Loucy (cell line): Measurements from ENCODE around the gene PUM2.

Experiments used
- CTCF ChIP-seq: fragments of 200-600 bp; sonication (generic); conservative IDR thresholded peaks from 2 replicates; pipeline ENCODE4 v1.5.1; 2014; ENCODE audit warnings: mild to moderate bottlenecking, antibody characterized with exemption, low read length
- EZH2phosphoT487 ChIP-seq: fragments of 200-600 bp; IDR thresholded peaks from 2 replicates; pipeline ENCODE4 v1.6.1; 2018; ENCODE audit warnings: antibody characterized with exemption, mild to moderate bottlenecking, moderate library complexity, borderline replicate concordance

GRCh38 chr2:20350753-20351554, at the start of gene PUM2:
- TF ChIP-seq CTCF (no peak), EZH2phosphoT487 (no peak)
